PC-3 (cell line): Measurements from ENCODE around the gene CHURC1. TPM values are rescaled to one million over a fixed set of nuclear protein-coding genes. Genes with fewer than 3 reads are reported as not detected.

ENCODE experiments used
- ATAC-seq: fragments of 200-7000 bp; cut with Tn5 transposase; 2 replicates; pipeline ENCODE4 v1.9.1; 2020; ENCODE audit warnings: mild to moderate bottlenecking, moderate library complexity
- BruUV-seq: library from RNA; stranded (reverse); fragments of 400-500 nt; replicated peaks from 2 replicates; lab custom pipeline; 2021; lab: Mats Ljungman, UMichigan
- CTCF ChIA-PET: fragments of 300-600 bp; sonication (Branson Sonifier 250); formaldehyde crosslinking; loops from one replicate; lab custom pipeline; 2022; ENCODE audit warnings: antibody characterized with exemption; lab: Charles Lee
- POLR2A ChIA-PET: fragments of 300-600 bp; sonication (Branson Sonifier 250); formaldehyde crosslinking; loops from one replicate; lab custom pipeline; 2022; ENCODE audit warnings: antibody characterized with exemption; ENCODE audit not compliant: unreplicated experiment; lab: Charles Lee
- DNase-seq: peaks from one replicate; pipeline ENCODE4 v3.0.0-alpha.2; 2015
- H2AFZ ChIP-seq: fragments of 300-600 bp; sonication (generic); 2 replicates; pipeline ENCODE4 v1.6.0; 2016; ENCODE audit warnings: antibody characterized with exemption, low read length
- H3F3A ChIP-seq: fragments of 300-600 bp; sonication (generic); one replicate; pipeline ENCODE4 v1.6.0; 2017; ENCODE audit warnings: antibody characterized with exemption, low read length, control low read depth, mild to moderate bottlenecking; ENCODE audit not compliant: unreplicated experiment
- H3K27ac ChIP-seq: fragments of 300-600 bp; sonication (generic); 2 replicates; pipeline ENCODE4 v1.5.1; 2016; ENCODE audit warnings: mild to moderate bottlenecking, low read length
- H3K27me3 ChIP-seq: fragments of 300-600 bp; sonication (generic); 2 replicates; pipeline ENCODE4 v1.6.1; 2016; ENCODE audit warnings: low read length, mixed read lengths
- H3K36me3 ChIP-seq: fragments of 300-600 bp; sonication (generic); 2 replicates; pipeline ENCODE4 v1.6.1; 2016; ENCODE audit warnings: low read depth, mixed run types, low read length, mixed read lengths
- H3K4me1 ChIP-seq: fragments of 300-600 bp; sonication (generic); 2 replicates; pipeline ENCODE4 v1.5.1; 2016; ENCODE audit warnings: low read length; ENCODE audit not compliant: insufficient read depth
- H3K4me2 ChIP-seq: fragments of 300-600 bp; sonication (generic); 2 replicates; pipeline ENCODE4 v1.6.0; 2016; ENCODE audit warnings: low read length
- H3K4me3 ChIP-seq: fragments of 300-600 bp; sonication (generic); 2 replicates; pipeline ENCODE4 v1.5.1; 2016; ENCODE audit warnings: mild to moderate bottlenecking, low read length, mixed read lengths
- H3K79me2 ChIP-seq: fragments of 300-600 bp; sonication (generic); 2 replicates; pipeline ENCODE4 v1.6.1; 2017; ENCODE audit warnings: low read length, mixed read lengths
- H3K9ac ChIP-seq: fragments of 300-600 bp; sonication (generic); 2 replicates; pipeline ENCODE4 v1.6.0; 2016; ENCODE audit warnings: mild to moderate bottlenecking, low read length
- H3K9me2 ChIP-seq: fragments of 300-600 bp; sonication (generic); replicated peaks from 2 replicates; pipeline ENCODE4 v1.6.1; 2016; ENCODE audit warnings: mixed run types, low read length, mixed read lengths
- H3K9me3 ChIP-seq: fragments of 300-600 bp; sonication (generic); 2 replicates; pipeline ENCODE4 v1.6.1; 2016; ENCODE audit warnings: low read length, mixed read lengths
- H4K20me1 ChIP-seq: fragments of 300-600 bp; sonication (generic); 2 replicates; pipeline ENCODE4 v1.6.1; 2016; ENCODE audit warnings: low read length, mixed read lengths
- CTCF ChIP-seq: fragments of 300-600 bp; sonication (generic); conservative IDR thresholded peaks from 2 replicates; pipeline ENCODE4 v1.5.1; 2017; ENCODE audit warnings: antibody characterized with exemption, low read depth, mild to moderate bottlenecking, low read length
- EZH2 ChIP-seq: fragments of 300-600 bp; sonication (generic); IDR thresholded peaks from one replicate; pipeline ENCODE4 v1.6.1; 2017; ENCODE audit warnings: antibody characterized with exemption, mild to moderate bottlenecking, low read length; ENCODE audit not compliant: unreplicated experiment
- EZH2phosphoT487 ChIP-seq: fragments of 300-600 bp; sonication (generic); IDR thresholded peaks from 2 replicates; pipeline ENCODE4 v1.6.1; 2018; ENCODE audit warnings: mild to moderate bottlenecking, antibody characterized with exemption, low read length, borderline replicate concordance
- intact Hi-C: fragments of 100-400 bp; cut with micrococcal nuclease; formaldehyde crosslinking; loops from 2 replicates; pipeline ENCODE4 v1.9.0; 2023
- total RNA-seq: library from RNA; depleted of rRNA; stranded (reverse); fragments of >200 nt; gene quantifications from 2 replicates; pipeline ENCODE4 v1.2.3, GENCODE V29; 2014

CHURC1 gene
- total RNA-seq, 1 experiment from 2014 or later: 50.3 TPM

- TF ChIP-seq EZH2: no peak
- TF ChIP-seq EZH2phosphoT487: no peak
- no peak for TF ChIP-seq CTCF
- Histone ChIP-seq H3K9me3 (no peaks in the 10 kb centered on the region), H3K79me2 (no peaks in the 10 kb centered on the region), H3K9ac (peak overlapping the region; percentile 25; the same call in 1 of the 2 replicates), H3K4me1 (peaks cover 8% of the 10 kb centered on the region; the same call in 1 of the 2 replicates), H2AFZ (peak overlapping the region; percentile 93), H3K27ac (no peak overlapping the region), H3K4me3 (peak overlapping the region; percentile 69), H3F3A (no peaks in the 10 kb centered on the region), H4K20me1 (no peaks in the 10 kb centered on the region), H3K36me3 (no peaks in the 10 kb centered on the region), H3K27me3 (peaks cover 51% of the 10 kb centered on the region), H3K4me2 (peak overlapping the region; percentile 85), H3K9me2 (no peaks in the 10 kb centered on the region)
- DNase-seq (peak; percentile 56), ATAC-seq (peak; percentile 89)
- ChIA-PET POLR2A (no interaction called here), CTCF (interaction anchor here (0.6 to 1.0 kb wide), 6 partner anchors 12 to 370 kb away, joined by 3 to 6 read pairs (median 4); no protein-coding TSS in a partner anchor)
- intact Hi-C loops: no loop called here
- BruUV-seq: no TSS peak
These were observed 33.8 kb upstream of the CHURC1 start for GRCh38 chr14:64880221-64881121.

- Histone ChIP-seq H3K4me1 (peaks cover 8% of the 10 kb centered on the region; the same call in 1 of the 2 replicates), H3K9ac (no peak overlapping the region), H3K36me3 (no peaks in the 10 kb centered on the region), H3K4me2 (no peak overlapping the region), H2AFZ (no peak overlapping the region), H3K4me3 (no peak overlapping the region), H3K27ac (no peak overlapping the region), H3K79me2 (no peaks in the 10 kb centered on the region), H3K27me3 (peaks cover 22% of the 10 kb centered on the region), H3K9me3 (no peaks in the 10 kb centered on the region), H3K9me2 (no peaks in the 10 kb centered on the region), H4K20me1 (no peaks in the 10 kb centered on the region), H3F3A (no peaks in the 10 kb centered on the region)
- BruUV-seq: no TSS peak
- ATAC-seq (no peak), DNase-seq (no peak)
- TF ChIP-seq EZH2phosphoT487: no peak
- TF ChIP-seq EZH2: no peak
- no peak for TF ChIP-seq CTCF
- POLR2A ChIA-PET: no interaction called here
- CTCF ChIA-PET: no interaction called here
- intact Hi-C loops: no loop called here
These were observed 28.7 kb upstream of the CHURC1 start for GRCh38 chr14:64885559-64885958.
